ENCODE results near the gene NR6A1.
"Not testable (repeated sequence)": the region's sequence is repeated elsewhere in the genome, so short reads cannot be mapped to it uniquely, and the experiment has no call there.

Gene NR6A1

DNA sequence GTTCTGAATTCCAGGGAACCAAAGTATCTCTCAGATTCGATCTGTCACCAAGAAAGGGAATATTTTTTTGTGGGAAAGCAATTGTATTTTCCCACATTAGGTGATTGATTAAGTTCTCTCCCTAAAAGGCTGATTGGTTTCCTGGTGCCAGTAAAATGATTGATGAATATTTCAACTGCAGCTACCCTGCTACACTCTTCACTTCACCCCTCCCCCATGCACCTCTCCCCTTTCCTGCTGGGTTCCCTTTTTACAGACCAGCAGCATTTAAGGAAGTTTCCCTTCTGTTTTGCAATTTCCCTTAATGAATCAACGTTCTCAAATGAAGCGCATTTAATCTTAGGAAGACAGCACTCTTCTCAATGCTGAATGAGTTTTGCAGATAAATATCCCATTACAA is 13.1 kb downstream of the NR6A1 start:
- DNase-seq: no peak

DNA sequence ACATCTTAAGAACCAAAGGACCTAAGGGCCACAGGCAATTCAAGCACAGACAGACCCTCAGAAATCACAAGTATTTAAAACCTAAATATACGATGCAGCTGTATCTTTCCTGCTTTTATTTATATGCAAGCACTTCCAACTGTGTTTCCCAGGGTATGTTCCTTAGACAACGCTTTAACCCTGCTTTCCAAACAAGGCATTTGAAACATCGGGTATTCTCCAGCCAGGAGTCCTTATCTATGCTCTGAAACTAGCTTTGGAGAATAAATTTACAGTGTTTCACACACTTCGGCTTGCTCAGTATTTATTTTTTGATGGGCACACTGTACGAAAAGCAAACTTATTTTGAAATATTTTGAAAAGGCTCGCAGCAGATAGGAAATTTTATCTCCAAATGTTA is 13.5 kb downstream of the NR6A1 start:
- DNase-seq: no peak

DNA sequence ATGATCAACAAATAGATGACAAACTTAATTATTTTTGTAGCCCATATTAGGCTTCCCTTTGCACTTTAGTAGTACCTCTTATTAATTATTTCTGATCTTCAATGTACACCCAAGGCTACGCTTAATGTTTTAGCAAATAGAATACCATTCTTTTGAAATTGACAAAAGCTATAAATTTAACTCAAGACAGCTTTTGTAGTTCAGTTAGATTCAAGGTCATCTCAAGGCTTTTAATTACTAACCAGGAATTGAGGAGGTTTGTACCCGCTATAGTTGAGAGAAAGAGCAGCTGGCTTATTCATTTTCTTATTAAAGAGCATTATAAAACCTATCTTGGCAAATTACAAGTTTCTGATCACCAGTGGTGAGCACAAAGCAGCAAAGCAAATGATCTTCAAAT is 15.1 kb downstream of the NR6A1 start:
- DNase-seq: no peak

DNA sequence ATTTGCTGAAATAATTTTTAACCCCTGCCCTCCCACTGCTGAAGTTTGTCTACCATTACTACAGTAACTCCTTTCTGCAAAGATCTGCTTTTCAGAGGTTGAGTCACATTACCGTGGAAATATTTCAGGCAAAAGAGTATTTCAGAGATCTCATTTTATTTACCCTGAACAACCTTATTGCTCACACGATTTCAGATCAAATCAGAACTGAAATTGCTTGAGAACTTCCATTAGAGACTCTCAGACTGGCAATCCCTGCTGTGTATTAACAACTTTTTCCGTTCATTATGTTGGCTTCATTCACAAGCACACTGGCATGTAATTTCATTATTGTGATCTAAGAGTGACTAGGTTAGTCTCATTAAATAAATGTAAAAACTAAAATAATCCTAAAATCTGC is 16.1 kb downstream of the NR6A1 start:
- DNase-seq: no peak

DNA sequence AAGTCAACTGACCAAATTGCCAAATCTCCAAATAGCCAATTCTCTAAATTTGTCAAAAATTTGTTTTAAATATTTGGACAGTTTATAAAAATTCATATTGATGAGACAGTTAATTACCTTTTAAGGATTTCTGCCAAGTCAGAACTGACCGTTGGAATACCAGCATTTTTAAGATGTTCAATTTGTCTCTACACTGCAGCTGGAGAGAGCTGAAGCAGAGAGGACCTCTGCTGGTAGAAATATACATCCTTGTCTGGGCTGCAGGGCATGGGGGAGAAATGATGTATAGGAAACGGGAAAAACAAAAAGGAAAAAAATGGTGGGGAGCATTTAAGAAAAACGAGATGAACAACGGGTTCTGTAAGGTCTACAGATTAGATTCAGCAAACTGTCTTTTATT is 16.8 kb downstream of the NR6A1 start:
- DNase-seq: peak; percentile 22

DNA sequence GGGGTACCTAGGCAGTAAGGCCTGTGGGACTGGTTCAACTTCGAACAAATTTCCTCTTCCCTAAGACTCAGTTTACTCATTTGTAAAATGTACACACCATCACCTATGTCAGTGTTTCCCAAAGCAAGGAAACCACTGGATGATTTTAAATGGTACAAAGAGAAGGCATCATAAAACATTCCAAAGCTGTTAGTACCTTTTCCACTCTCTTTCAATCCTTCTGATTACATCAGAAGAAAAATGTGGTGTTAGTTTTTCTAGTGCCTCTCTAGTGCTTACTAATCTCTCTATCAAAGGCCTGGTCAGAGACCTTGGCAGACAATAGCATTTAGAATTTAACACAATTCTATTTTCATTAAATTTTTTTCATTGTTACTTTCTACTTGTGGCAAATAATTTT is 18.1 kb downstream of the NR6A1 start:
- DNase-seq: no peak

DNA sequence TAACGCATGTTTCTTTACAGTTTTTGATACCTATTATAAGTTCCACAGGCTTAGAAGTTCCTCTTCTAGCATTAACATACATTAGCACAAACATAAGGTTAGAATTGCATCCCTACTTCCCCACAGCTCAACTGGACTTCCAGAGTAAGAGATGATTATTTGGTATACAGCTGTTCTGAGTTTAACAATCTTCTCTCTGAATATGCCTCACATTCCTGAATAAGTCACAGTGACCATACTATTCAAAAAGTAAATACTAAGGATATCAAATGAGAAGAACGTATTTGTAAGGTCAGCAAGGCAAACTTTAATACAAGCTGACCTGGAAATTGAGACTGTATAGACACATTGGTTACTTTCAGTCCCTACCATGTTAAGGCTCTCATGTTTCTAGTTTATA is 21.3 kb downstream of the NR6A1 start:
- no peak for DNase-seq

DNA sequence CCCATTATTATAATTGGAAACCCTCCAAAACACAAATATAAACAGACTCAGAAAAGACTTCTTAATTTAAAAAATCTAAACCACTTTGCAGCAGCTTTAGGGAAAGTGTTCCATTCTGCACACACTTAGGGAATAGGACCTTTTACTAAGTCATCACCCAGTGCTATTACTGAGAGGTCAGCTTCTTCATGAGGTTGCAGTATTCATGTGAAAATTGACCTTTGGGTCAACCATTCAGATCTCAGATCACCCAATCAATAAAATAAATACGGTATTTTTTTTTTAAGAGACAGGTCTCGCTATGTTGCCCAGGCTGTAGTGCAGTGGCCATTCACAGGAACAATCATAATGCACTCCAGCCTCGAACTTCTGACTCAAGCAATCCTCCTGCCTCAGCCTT is 21.8 kb downstream of the NR6A1 start:
- no peak for DNase-seq

DNA sequence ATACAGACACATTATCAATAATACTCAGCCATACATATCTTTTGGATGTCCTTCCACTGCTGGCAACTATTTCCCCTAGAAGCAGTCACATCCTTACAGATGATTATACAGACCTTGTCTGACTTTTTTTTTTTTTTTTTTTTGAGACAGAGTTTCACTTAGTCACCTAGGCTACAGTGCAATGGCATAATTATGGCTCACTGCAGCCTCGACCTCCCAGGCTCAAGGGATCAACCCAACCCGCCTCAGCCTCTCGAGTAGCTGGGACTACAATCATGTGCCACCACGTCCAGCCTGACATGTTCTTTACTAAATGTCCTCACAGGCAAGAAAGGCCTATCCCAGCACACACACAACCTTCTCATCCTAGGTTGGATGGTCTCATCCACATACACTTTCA is 24.0 kb downstream of the NR6A1 start:
- DNase-seq: no peak

DNA sequence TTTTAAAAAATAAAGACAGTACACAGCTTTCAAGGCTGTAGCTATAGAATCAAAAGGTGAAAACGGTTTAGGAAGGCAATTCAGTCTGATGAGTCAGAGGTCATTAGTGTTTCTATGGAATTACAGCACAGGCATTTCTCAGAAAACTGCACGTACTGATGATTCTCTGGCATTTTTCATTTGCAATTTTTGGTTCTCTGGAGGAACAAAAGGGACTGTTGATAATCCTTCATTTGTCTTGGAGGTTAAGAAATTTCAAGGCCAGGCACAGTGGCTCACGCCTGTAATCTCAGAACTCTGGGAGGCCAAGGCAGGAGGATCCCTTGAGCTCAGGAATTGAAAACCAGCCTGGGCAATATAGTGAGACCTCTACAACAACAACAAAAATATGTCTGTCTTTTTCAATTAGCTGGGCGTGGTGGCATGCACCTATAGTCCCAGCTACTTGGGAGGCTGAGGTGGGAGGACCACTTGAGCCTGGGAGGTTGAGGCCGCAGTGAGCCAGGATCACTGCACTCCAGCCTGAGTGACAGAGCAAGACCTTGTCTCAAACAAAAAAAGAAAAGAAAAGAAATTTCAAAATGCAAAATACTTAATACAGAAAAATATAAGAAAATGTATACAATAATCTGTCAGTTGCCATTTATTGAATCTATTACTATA is 27.3 kb downstream of the NR6A1 start:
- no peak for DNase-seq

DNA sequence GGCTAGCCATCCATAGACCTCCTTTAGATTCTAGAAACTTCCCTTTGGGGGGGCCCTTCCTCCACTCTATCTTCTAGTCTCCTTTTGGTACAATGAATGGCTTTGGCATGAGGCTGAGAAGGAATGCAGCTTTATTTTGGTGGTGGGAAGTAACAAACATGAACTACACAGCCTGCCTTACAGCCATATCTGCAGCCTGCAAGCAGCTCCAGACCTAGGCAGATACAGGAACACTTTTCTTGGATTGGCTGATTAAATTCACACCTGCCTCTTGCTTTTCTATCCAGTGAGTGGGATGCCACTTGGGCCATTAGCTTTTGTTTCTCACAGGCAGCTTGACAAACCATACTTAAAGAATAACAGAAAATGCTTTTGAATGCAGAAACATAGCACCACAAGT is 28.2 kb downstream of the NR6A1 start:
- DNase-seq: no peak

DNA sequence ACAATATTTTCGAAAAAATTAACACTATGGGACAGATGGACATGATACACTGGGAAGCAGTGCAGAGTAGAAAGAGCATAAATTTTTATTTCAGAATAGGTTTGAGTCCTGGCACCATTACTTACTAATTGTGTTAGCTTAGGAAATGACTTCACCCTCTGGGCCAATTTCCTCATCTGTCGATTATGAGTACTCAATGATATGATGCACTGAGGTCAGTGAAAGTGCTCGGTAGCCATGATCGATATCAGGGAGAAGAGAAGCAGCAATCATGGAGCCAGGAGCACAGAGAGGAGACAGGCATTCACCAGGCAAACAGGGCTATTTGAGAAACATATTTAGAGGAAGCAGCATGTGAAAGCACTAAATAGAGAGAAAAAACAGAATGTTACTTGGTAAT is 29.4 kb downstream of the NR6A1 start:
- no peak for DNase-seq

DNA sequence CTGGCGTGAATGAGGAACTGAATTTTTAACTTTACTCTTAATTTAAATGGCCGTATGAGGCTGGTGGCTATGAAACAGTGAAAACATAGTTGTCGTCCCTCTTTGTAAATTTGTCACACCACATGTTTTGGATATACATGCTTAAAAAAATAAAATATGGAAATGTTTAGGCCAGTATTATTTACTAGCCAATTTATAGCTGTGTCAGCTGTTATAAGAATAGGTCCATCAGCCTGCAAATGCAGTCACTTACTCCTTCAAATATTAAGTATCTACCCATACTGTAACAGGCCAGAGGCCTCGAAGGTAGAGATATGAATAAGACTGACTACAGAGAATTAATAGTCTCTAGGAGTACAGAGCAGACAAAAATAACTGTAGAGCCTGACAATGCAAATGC is 30.0 kb downstream of the NR6A1 start:
- DNase-seq: no peak

DNA sequence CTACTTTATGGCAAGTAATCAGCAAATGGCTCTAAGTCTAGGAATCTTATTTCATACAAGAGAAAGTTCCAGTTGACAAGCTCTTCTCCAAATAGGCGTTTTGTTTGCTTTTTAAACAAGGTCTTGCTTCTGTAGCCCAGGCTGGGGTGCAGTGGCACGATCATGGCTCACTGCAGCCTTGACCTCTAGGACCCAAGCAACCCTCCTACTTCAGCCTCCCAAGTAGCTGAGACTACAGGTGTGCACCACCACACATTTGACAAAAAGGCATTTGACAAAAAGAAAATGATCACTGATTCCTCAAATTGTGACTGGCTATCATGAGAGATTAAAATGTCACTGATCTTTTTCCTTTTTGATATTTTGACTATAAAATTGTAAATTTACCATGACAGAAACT is 31.8 kb downstream of the NR6A1 start:
- DNase-seq: no peak

DNA sequence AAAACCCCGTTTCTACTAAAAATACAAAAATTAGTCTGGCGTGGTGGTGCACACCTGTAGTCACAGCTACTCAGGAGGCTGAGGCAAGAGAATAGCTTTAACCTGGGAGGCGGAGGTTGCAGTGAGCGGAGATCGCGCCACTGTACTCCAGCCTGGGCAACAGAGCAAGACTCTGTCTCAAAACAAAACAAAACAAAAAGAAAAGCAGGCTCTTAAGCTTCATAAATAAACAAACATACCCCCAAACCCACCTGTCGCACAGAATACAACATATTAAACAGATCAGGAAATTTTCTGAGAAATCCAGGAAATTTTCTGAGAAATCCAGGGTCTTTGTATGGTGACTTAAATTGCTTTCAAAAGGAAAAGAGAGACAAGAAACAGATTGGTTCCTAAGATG is 33.0 kb downstream of the NR6A1 start:
- DNase-seq: not testable (repeated sequence)

DNA sequence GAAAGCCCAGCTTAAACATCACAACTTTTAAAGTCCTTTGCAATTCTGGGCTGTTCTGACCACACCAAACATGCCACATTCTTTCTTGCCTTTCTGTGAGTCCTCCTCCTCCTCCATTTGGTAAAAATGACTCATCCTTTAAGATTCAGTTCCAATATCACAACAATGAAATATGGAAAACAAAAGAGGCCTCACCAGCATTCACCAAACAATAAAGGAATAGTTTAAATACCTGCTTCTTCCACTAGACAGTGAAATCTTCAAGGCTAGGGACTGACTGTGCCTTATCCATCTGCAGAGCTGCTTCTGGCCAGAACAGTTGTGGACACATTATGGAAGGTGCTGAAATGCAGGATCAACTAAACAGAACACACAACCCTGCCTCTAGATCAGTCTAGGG is 36.0 kb downstream of the NR6A1 start:
- no peak for DNase-seq

DNA sequence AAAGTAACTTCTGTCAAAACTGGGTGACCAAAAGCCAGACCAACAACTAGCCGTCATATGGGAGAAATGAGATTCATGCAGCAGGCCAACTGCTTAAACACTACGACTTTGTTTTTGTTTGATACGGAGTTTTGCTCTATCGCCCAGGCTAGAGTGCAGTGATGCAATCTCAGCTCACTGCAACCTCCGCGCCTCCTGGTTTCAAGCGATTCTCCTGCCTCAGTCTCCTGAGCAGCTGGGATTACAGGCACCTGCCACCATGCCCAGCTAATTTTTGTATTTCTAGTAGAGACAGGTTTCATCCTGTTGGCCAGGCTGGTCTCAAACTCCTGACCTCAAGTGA is 36.4 kb downstream of the NR6A1 start:
- DNase-seq: not testable (repeated sequence)

DNA sequence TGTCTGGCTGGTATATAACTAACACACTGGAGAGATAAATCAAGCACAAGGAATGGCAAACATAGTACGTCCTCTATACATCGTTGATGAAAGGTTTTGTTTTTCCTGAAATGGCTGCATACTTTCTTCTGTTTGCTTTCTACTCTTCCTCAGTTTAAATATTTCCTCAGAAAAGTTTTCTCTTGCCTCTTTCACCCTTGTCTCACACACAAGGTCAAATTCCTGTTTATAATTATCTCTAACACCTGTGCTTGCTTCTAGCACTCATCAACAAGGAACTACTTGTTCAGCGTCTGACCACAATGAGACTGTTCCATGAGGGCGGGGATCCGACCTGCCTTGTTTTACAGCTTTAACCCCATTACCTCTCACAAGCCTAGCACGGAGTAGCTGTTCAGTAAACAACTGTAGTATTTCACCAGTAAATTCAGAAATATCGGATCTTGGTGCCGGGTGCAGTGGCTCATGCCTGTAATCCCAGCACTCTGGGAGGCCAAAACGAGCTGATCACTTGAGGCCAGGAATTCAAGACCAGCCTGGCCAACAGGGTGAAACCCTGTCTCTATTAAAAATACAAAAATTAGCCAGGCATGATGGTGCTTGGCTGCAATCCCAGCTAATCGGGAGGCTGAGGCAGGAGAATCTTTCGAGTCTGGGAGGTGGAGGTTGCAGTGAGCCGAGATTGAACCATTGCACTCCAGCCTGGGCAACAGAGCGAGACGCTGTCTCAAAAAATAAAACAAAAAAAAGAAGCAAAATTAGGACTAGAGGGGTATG is 37.0 kb downstream of the NR6A1 start:
- DNase-seq: peak; percentile 25

DNA sequence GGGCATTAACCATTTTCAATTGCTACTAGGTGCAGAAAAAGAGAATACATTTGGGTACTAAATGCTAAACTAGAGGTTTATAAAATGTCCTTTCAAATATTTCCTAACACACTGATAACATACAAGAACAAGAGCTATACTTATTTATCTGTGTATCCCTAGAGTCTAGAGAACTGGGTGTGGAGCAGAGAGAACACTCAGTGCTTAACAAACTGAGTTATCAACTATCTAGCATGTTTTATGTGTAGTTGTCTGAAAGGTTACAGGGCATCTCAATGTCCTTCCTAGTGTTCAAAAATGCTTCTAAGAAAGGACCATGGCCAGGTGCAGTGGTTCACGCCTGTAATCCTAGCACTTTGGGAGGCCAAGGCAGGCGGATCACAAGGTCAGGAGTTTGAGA is 40.3 kb downstream of the NR6A1 start:
- no peak for DNase-seq

DNA sequence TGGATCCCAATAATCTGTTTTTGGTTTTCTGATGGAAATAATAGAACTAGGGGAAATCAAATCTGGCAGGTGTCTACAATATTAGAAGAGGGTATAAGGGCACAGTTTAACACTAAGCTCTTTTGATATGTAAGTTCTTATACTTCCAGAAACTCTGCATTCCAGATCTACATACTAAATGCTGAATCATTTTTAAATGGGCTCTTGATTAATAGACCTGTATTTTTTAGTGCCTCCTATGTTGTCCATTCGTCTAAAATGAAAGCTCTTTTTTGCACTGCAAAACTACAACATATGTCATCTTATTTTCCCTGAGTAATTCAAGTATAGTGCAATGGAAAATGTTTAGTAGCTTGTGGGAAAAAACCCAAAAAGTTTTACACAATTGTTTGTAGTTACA is 44.2 kb downstream of the NR6A1 start:
- no peak for DNase-seq

DNA sequence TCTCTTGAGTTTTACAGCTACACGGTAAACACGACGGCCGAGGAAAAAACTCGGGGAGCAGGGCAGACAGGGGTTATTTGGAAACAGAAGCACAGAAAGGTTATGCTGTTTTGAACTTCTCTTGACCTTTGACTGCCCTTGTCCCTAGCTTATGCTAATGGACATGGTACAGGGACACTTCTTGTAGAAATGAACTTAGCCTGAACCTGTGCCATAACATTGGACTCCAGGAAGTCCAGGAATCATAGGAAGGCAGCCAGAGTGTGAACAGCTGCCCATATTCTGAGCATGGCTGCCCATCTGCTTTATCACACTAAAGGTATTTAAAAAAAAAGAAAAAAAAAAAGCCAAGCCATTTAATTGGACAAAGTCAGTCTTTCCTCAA is 46.1 kb downstream of the NR6A1 start:
- no peak for DNase-seq

DNA sequence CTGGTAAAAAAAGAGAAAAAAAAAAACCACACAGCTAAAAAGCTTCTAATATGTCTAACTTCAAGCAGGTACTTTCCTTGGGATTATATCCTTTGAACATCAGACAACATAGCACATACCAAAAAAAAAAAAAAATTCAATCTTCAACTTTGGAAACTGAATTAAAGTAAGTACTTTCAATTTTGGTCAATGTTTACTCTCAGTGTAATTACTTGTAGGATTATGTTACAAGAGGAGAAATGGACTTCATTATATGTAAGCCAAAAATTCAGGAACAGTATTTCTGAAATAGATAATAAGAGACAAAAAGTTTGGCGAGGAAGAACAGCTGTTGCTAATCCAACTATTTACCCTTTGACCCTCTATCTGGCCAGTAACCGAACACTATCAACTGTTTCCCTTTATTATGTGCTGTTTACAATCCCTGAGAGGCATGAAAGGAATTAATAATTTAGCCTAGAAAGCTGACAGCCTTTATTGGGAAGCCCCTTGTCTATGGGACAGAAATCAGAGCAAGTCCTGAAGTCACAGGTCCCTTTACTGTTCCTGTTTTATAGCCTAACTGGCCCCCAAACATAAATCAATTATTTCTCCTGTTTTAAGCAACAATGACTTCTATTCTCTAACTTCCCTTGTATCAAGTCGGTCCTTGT is 46.6 kb downstream of the NR6A1 start:
- DNase-seq: no peak

DNA sequence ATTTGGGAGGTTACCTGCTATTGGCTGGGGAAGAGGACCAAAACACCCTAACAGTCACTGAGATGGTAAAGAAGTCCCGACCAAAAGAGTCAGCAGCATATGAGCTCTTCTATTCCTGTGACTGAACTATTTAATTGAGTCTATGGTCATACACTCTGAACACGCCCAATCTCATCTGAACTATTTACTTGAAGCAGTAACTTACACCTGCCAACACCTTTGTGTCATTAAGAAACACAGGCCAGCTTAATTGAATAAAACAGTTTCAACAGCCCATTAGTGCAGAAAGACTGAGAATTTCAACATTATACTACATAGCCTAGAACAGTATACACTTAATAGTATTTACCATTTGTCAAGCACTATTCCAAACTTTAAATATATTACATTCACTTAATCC is 47.8 kb downstream of the NR6A1 start:
- no peak for DNase-seq

DNA sequence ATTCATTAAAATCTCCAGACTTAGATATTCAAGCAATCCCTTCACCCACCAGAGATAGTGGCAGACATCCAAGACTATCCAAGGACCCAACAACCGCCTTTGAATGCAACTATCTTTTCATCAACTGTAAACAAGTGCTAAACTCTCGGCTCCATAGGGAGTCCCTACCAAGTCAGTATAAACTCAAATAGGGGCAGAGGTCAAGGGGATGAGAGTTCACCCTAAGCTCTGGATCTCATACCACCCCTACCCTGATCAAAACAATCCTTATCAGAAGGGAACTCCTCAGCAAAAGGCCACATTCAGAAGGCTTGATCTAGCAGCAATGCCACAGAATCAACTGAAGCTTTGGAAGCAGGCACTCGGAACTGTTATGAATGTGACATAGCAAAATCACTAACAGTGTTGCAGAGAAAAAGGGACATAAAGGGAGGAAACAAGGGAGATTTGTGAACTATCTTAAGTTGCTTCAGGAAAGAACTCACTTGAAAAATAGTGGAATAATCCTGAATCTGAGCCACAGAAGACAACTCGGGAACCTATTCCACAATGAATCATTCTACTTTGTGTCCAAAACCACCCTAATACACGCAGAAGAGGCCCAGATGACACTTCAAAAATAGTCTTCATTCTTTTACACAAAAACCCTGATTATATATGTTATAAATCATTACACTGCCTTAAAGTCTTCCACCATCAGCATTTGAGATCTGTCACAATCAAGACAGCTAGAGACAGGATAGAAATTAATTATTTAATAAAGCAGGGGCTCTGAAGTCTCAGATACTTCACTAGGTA is 49.8 kb downstream of the NR6A1 start:
- DNase-seq: no peak
